Measurements from ENCODE around the gene MYCBP2. TPM values are rescaled to one million over a fixed set of nuclear protein-coding genes. Genes with fewer than 3 reads are reported as not detected.

MYCBP2 gene
- total RNA-seq (100 to 1,000 TPM in 1 of 2 donors, 10 to 100 TPM in 1; 87.7 to 130 TPM), polyA plus RNA-seq (10 to 100 TPM; 23.2 to 28.1 TPM)
- long read RNA-seq, donor 1, partial matches to known transcripts: 5 of 5 reads
- long read RNA-seq, donor 1, other reads (novel, unspliced or antisense): 0 of 5 reads
- long read RNA-seq, donor 2, partial matches to known transcripts: 8 of 9 reads
- long read RNA-seq, donor 2, other reads (novel, unspliced or antisense): 0 of 9 reads
- long read RNA-seq, donor 3: 0 reads
- long read RNA-seq, donor 4: 0 reads
- long read RNA-seq, donor 5, partial matches to known transcripts: 8 of 12 reads
- long read RNA-seq, donor 5, other reads (novel, unspliced or antisense): 0 of 12 reads

GRCh38 chr13:77326905-77327604, at the start of gene MYCBP2:
Gene MYCBP2, minus strand, starts transcription at chr13:77327094. Its CDS starts 319 bp downstream, at chr13:77326775.
- ATAC-seq (ENCODE audit: insufficient read depth, low FRiP score) (peak; percentile 90), DNase-seq (peak; percentile 99 to 100 (median 99))
- Histone ChIP-seq H3K4me1 (ENCODE audit: control insufficient read depth in 5 of 5, insufficient read depth in 5 of 5, low read length in 5 of 5) (peaks cover 0 to 35% (median 19%) of the 10 kb centered on the region in 5 donors), H3K27ac (ENCODE audit: low read depth in 1 of 2, low read length in 1 of 2) (peak within 1 kb of the TSS; percentile 82 to 84), H3K4me3 (peak within 1 kb of the TSS; percentile 67), H3K27me3 (ENCODE audit: control insufficient read depth in 3 of 3, insufficient read depth in 3 of 3, low read length in 2 of 3) (no peaks in the 10 kb centered on the region), H3K9ac (ENCODE audit: insufficient read depth in 1 of 2, low read length in 2 of 2) (peak within 1 kb of the TSS; percentile 11 to 99), H3K36me3 (ENCODE audit: control insufficient read depth in 4 of 4, insufficient read depth in 4 of 4, low read length in 4 of 4) (no peaks in the 10 kb centered on the region), H3K9me3 (ENCODE audit: control insufficient read depth in 4 of 4, insufficient read depth in 3 of 4, low read length in 3 of 4) (no peaks in the 10 kb centered on the region)
- no peak for TF ChIP-seq CTCF (IDR thresholded peaks at IDR 0.05; ENCODE audit: control extremely low read depth, extremely low read depth)
- 2% methylated on average over 21 to 35 of the region's 35 CpGs for WGBS, 2 donors

GRCh38 chr13:77375560-77376108, 48.7 kb upstream of the MYCBP2 start:
- 95 to 100% methylated on average over 1 of the region's 1 CpG for WGBS, 2 donors
- no peaks in the 10 kb centered on the region for H3K9me3 ChIP-seq (ENCODE audit: control insufficient read depth in 4 of 4, insufficient read depth in 3 of 4, low read length in 3 of 4)

GRCh38 chr13:77374786-77375185, 47.9 kb upstream of the MYCBP2 start:
- H3K4me3 ChIP-seq: no peak overlapping the region
- H3K27ac ChIP-seq (ENCODE audit: low read depth in 1 of 2, low read length in 1 of 2): no peak overlapping the region
- no peak for ATAC-seq (ENCODE audit: insufficient read depth, low FRiP score)
- H3K36me3 ChIP-seq (ENCODE audit: control insufficient read depth in 4 of 4, insufficient read depth in 4 of 4, low read length in 4 of 4): no peaks in the 10 kb centered on the region
- H3K4me1 ChIP-seq (ENCODE audit: control insufficient read depth in 5 of 5, insufficient read depth in 5 of 5, low read length in 5 of 5): no peaks in the 10 kb centered on the region
- no peak overlapping the region for H3K9ac ChIP-seq (ENCODE audit: insufficient read depth in 1 of 2, low read length in 2 of 2)
- 53 to 60% methylated on average over 2 of the region's 2 CpGs for WGBS, 2 donors
- DNase-seq: no peak
- H3K9me3 ChIP-seq (ENCODE audit: control insufficient read depth in 4 of 4, insufficient read depth in 3 of 4, low read length in 3 of 4): no peaks in the 10 kb centered on the region
- no peak for TF ChIP-seq CTCF (IDR thresholded peaks at IDR 0.05; ENCODE audit: control extremely low read depth, extremely low read depth)
- H3K27me3 ChIP-seq (ENCODE audit: control insufficient read depth in 3 of 3, insufficient read depth in 3 of 3, low read length in 2 of 3): no peaks in the 10 kb centered on the region

More at GRCh38 chr13:77375560-77376108, 48.7 kb upstream of the MYCBP2 start:
- no peak for TF ChIP-seq CTCF (IDR thresholded peaks at IDR 0.05; ENCODE audit: control extremely low read depth, extremely low read depth)
- DNase-seq (no peak), ATAC-seq (ENCODE audit: insufficient read depth, low FRiP score) (no peak)
- Histone ChIP-seq H3K36me3 (ENCODE audit: control insufficient read depth in 4 of 4, insufficient read depth in 4 of 4, low read length in 4 of 4) (no peaks in the 10 kb centered on the region), H3K27me3 (ENCODE audit: control insufficient read depth in 3 of 3, insufficient read depth in 3 of 3, low read length in 2 of 3) (no peaks in the 10 kb centered on the region), H3K27ac (ENCODE audit: low read depth in 1 of 2, low read length in 1 of 2) (no peak overlapping the region), H3K9ac (ENCODE audit: insufficient read depth in 1 of 2, low read length in 2 of 2) (no peak overlapping the region), H3K4me3 (no peak overlapping the region), H3K4me1 (ENCODE audit: control insufficient read depth in 5 of 5, insufficient read depth in 5 of 5, low read length in 5 of 5) (no peaks in the 10 kb centered on the region)

Data from lung (tissue), 16 donors.